GM18498 (cell line): Measurements from ENCODE around the gene EPHB4.
"Not testable (repeated sequence)": the region's sequence is repeated elsewhere in the genome, so short reads cannot be mapped to it uniquely, and the experiment has no call there.

Experiments used
- ATAC-seq: cut with Tn5 transposase; IDR thresholded peaks from one replicate; pipeline ENCODE4 v1.9.1; 2021; ENCODE audit warnings: mild to moderate bottlenecking, moderate library complexity; ENCODE audit not compliant: unreplicated experiment

EPHB4 gene

GRCh38 chr7:100793806-100794660, 33.3 kb downstream of the EPHB4 start:
- no peak for ATAC-seq

- ATAC-seq, result no peak
These were observed 35.2 kb downstream of the EPHB4 start for GRCh38 chr7:100791881-100792666.

- no peak for ATAC-seq
These were observed 38.3 kb downstream of the EPHB4 start for GRCh38 chr7:100789055-100789454.

- no peak for ATAC-seq
These were observed 41.0 kb downstream of the EPHB4 start for GRCh38 chr7:100786323-100786722.

- ATAC-seq, result no peak
These were observed 41.4 kb downstream of the EPHB4 start for GRCh38 chr7:100785878-100786277.

GRCh38 chr7:100783804-100784203, 43.5 kb downstream of the EPHB4 start:
- no peak for ATAC-seq

GRCh38 chr7:100781255-100781654, 46.1 kb downstream of the EPHB4 start:
- no peak for ATAC-seq

- no peak for ATAC-seq
These were observed 48.0 kb downstream of the EPHB4 start for GRCh38 chr7:100779359-100779758.

GRCh38 chr7:100778061-100778621, 49.2 kb downstream of the EPHB4 start:
- no peak for ATAC-seq

- no peak for ATAC-seq
These were observed 53.8 kb downstream of the EPHB4 start for GRCh38 chr7:100773491-100773890.

- no peak for ATAC-seq
These were observed 58.5 kb downstream of the EPHB4 start for GRCh38 chr7:100768784-100769183.

GRCh38 chr7:100765250-100765649, 62.1 kb downstream of the EPHB4 start:
- no peak for ATAC-seq

- no peak for ATAC-seq
These were observed 62.5 kb downstream of the EPHB4 start for GRCh38 chr7:100764841-100765240.

- no peak for ATAC-seq
These were observed 63.7 kb downstream of the EPHB4 start for GRCh38 chr7:100763556-100764140.

GRCh38 chr7:100762841-100763240, 64.5 kb downstream of the EPHB4 start:
- not testable (repeated sequence) for ATAC-seq

- ATAC-seq, result no peak
These were observed 67.8 kb downstream of the EPHB4 start for GRCh38 chr7:100759357-100760171.

- ATAC-seq, result no peak
These were observed 73.6 kb downstream of the EPHB4 start for GRCh38 chr7:100753750-100754149.

GRCh38 chr7:100752994-100753393, 74.3 kb downstream of the EPHB4 start:
- ATAC-seq, result no peak
